GM10248 (cell line): ENCODE results near the gene TCFL5.

ENCODE experiments used
- CTCF ChIA-PET: fragments of 300-600 bp; sonication (Branson Sonifier 250); formaldehyde crosslinking; extraction: SDS; loops from one replicate; lab custom pipeline; 2021; ENCODE audit warnings: antibody characterized with exemption; lab: Yijun Ruan, JAX
- POLR2A ChIA-PET: fragments of 350-650 bp; sonication (Branson Sonifier 250); formaldehyde crosslinking; extraction: SDS; loops from one replicate; lab custom pipeline; 2020; ENCODE audit warnings: antibody characterized with exemption; lab: Yijun Ruan, JAX
- DNase-seq: peaks from one replicate; pipeline ENCODE4 v3.0.0; 2012; ENCODE audit errors: extremely low spot score
- CTCF ChIP-seq: IDR thresholded peaks from 2 replicates; pipeline ENCODE4 v1.5.1; 2012; ENCODE audit warnings: mild to moderate bottlenecking, low read depth; ENCODE audit errors: extremely low read depth, missing control alignments, control extremely low read depth

Gene TCFL5

GRCh38 chr20:62831361-62831788, 30.2 kb downstream of the TCFL5 start:
- ChIA-PET CTCF (interaction anchor here (0.9 to 2.0 kb wide), 2 partner anchors 8 to 141 kb away, joined by 3 to 10 read pairs; no protein-coding TSS in a partner anchor), POLR2A (no interaction called here)
- no peak for TF ChIP-seq CTCF
- DNase-seq, result no peak

- ChIA-PET POLR2A (no interaction called here), CTCF (no interaction called here)
- DNase-seq, result no peak
- TF ChIP-seq CTCF, result no peak
Measured at GRCh38 chr20:62830821-62831220, 30.8 kb downstream of the TCFL5 start.

DNA sequence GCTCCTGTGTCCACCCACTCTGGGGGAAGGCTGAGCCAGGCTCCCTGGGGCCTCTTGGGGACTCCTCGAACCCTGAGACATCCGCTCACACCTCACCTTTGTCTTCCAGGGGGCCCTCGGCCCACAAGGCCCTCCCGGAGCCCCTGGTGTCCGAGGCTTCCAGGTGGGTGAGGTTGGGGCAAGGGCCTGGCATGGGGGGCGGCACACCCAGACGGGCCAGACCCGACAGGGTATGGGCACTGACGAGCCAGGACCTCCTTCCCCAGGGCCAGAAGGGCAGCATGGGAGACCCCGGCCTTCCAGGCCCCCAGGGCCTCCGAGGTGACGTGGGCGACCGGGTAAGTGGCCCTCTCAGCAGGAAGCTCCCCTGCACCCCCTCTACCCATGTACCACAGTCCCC, 31.4 kb downstream of the TCFL5 start:
- POLR2A ChIA-PET, result no interaction called here
- no peak for TF ChIP-seq CTCF
- no peak for DNase-seq
- CTCF ChIA-PET, result no interaction called here

GRCh38 chr20:62829231-62830230, 32.1 kb downstream of the TCFL5 start:
- no peak for TF ChIP-seq CTCF
- CTCF ChIA-PET, result no interaction called here
- DNase-seq, result no peak
- POLR2A ChIA-PET, result no interaction called here

DNA sequence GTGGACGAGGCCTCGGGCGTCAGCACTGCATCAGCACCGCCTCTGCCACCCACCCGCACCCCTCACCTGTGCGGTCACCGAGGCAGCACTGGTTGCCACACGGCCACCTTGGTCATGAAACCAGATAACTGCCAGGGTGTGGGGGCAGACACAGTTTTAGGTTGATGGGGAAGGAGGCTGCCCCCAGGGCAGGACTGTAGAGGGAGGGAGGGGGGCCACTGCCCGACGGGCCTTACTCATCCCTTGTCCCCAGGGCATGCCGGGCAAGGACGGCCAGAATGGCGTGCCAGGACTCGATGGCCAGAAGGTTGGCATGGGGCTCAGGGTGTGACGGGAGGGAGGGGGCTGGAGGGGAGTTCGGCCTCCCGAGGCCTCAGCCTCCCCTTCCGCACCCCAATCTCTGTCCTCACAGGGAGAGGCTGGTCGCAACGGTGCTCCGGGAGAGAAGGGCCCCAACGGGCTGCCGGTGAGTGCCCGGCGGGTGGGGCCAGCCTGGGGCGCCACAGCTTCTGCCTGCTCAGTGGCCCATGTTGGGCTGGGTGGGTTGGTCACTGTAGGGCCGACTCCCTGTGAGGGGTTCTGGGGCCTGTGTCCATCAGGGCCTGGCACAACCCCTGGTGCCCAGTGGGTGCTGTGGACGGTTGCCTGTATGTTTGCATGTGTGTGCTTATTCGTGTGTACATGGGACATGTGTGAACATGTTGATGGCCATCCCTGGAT, 33.0 kb downstream of the TCFL5 start:
- POLR2A ChIA-PET, result no interaction called here
- DNase-seq, result no peak
- no peak for TF ChIP-seq CTCF
- CTCF ChIA-PET, result no interaction called here

GRCh38 chr20:62828051-62828450, 33.6 kb downstream of the TCFL5 start:
- TF ChIP-seq CTCF, result no peak
- DNase-seq, result no peak
- ChIA-PET CTCF (no interaction called here), POLR2A (no interaction called here)
